H1 (cell line): ENCODE data around the gene VIM.

Experiments used
- EP300 ChIP-seq, 2 experiments: IDR thresholded peaks; 1 replicate in 1 of 2; 2 replicates in 1 of 2; pipeline ENCODE4 v1.6.1; 2011 to 2012; ENCODE audit warnings: low read depth in 2 of 2, low read length in 2 of 2, mild to moderate bottlenecking in 2 of 2, borderline replicate concordance in 1 of 2, inconsistent platforms in 1 of 2, moderate library complexity in 1 of 2
- EZH2 ChIP-seq: fragments of 200-600 bp; sonication (generic); IDR thresholded peaks from 2 replicates; pipeline ENCODE4 v1.7.1; 2012; ENCODE audit warnings: low read depth, mild to moderate bottlenecking, moderate library complexity, low read length, inconsistent platforms; ENCODE audit not compliant: severe bottlenecking
- TF ChIP-seq, protein P1 (sequence below), 3 experiments: IDR thresholded peaks; 1 replicate in 2 of 3; 2 replicates in 1 of 3; pipeline versions ENCODE4 v1.5.1 to v1.6.1; 2011; ENCODE audit warnings: low read length in 3 of 3, mild to moderate bottlenecking in 3 of 3, inconsistent platforms in 2 of 3, low read depth in 1 of 3, moderate library complexity in 1 of 3; ENCODE audit not compliant: insufficient read depth in 1 of 3; ENCODE audit errors: control extremely low read depth in 1 of 3

DNA sequence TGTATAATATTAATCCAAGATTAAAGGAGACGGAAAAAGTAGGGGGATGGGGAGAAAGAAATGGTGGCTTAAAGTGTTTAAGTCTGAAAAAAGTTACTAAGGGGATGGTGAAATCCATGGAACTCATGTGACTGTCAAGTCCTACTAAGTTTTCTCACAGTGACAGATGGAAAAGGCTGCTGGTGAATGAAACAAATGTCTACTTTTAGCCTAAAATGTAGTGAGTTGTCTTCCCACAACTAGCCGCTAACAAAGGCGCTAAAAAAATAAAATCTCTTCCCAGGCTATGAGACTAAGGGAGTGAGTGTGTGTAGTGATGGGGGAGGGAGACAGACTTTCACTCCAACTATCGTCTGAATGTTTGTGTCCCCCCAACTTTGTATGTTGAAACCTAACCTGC lies 12.6 kb downstream of the VIM start:
- TF ChIP-seq EZH2 (no peak), EP300 (IDR thresholded peaks at IDR 0.05; ENCODE audit: borderline replicate concordance in 1 of 2, low read depth in 2 of 2, low read length in 2 of 2) (no peak)
- TF ChIP-seq, protein P1, sequence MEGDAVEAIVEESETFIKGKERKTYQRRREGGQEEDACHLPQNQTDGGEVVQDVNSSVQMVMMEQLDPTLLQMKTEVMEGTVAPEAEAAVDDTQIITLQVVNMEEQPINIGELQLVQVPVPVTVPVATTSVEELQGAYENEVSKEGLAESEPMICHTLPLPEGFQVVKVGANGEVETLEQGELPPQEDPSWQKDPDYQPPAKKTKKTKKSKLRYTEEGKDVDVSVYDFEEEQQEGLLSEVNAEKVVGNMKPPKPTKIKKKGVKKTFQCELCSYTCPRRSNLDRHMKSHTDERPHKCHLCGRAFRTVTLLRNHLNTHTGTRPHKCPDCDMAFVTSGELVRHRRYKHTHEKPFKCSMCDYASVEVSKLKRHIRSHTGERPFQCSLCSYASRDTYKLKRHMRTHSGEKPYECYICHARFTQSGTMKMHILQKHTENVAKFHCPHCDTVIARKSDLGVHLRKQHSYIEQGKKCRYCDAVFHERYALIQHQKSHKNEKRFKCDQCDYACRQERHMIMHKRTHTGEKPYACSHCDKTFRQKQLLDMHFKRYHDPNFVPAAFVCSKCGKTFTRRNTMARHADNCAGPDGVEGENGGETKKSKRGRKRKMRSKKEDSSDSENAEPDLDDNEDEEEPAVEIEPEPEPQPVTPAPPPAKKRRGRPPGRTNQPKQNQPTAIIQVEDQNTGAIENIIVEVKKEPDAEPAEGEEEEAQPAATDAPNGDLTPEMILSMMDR (IDR thresholded peaks at IDR 0.05; ENCODE audit: control extremely low read depth in 1 of 3, insufficient read depth in 1 of 3, low read depth in 1 of 3, low read length in 3 of 3), result no peak
